ENCODE results near the gene ARAP1.

DNA sequence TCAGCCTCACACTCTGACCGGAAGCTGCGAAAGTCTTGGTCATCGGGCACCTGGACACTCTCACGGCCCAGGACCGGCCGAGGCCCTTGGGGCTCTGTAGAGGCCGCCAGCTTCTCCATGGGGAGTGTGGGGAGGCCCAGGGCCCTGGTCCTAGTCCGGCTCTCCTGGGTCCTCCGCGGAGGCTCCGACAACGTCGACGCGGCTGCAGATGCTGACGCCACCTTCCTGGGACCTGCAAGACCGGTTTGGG lies 28.8 kb upstream of the ARAP1 start:
- TF ChIP-seq EZH2 (IDR thresholded peaks at IDR 0.05) = no peak
- TF ChIP-seq POLR2AphosphoS5 (IDR thresholded peaks at IDR 0.05; ENCODE audit: borderline replicate concordance, low read depth, low read length) = no peak
